NCI-H69 (cell line): ENCODE results near the gene COX10.
"Not testable (repeated sequence)": the region's sequence is repeated elsewhere in the genome, so short reads cannot be mapped to it uniquely, and the experiment has no call there.

Source experiments
- DNase-seq: peaks from one replicate; lab custom pipeline; 2025; lab: John Stamatoyannopoulos, UW

The COX10 gene

GRCh38 chr17:14123619-14124278 is 54.4 kb downstream of the COX10 start:
- no peak for DNase-seq

- no peak for DNase-seq
Measured at GRCh38 chr17:14124854-14125253, 55.5 kb downstream of the COX10 start.

GRCh38 chr17:14125518-14126137 is 56.3 kb downstream of the COX10 start:
- no peak for DNase-seq

- no peak for DNase-seq
Measured at GRCh38 chr17:14133104-14133503, 63.8 kb downstream of the COX10 start.

- DNase-seq = no peak
Measured at GRCh38 chr17:14134456-14134855, 65.2 kb downstream of the COX10 start.

GRCh38 chr17:14135906-14136590 is 66.7 kb downstream of the COX10 start:
- DNase-seq = no peak

- DNase-seq = no peak
Measured at GRCh38 chr17:14138649-14139048, 69.3 kb downstream of the COX10 start.

GRCh38 chr17:14143688-14144087 is 74.4 kb downstream of the COX10 start:
- DNase-seq = peak; percentile 75

GRCh38 chr17:14144508-14144907 is 75.2 kb downstream of the COX10 start:
- no peak for DNase-seq

GRCh38 chr17:14149751-14150150 is 80.4 kb downstream of the COX10 start:
- DNase-seq = no peak

GRCh38 chr17:14150619-14151018 is 81.3 kb downstream of the COX10 start:
- no peak for DNase-seq

GRCh38 chr17:14152721-14153120 is 83.4 kb downstream of the COX10 start:
- no peak for DNase-seq

- no peak for DNase-seq
Measured at GRCh38 chr17:14153374-14153773, 84.1 kb downstream of the COX10 start.

- no peak for DNase-seq
Measured at GRCh38 chr17:14156689-14157088, 87.4 kb downstream of the COX10 start.

- no peak for DNase-seq
Measured at GRCh38 chr17:14157822-14158221, 88.5 kb downstream of the COX10 start.

GRCh38 chr17:14158707-14159106 is 89.4 kb downstream of the COX10 start:
- no peak for DNase-seq

GRCh38 chr17:14161419-14161818 is 92.1 kb downstream of the COX10 start:
- DNase-seq = no peak

GRCh38 chr17:14165616-14166015 is 96.3 kb downstream of the COX10 start:
- no peak for DNase-seq

- DNase-seq = not testable (repeated sequence)
Measured at GRCh38 chr17:14167831-14168230, 98.5 kb downstream of the COX10 start.

GRCh38 chr17:14168582-14168981 is 99.3 kb downstream of the COX10 start:
- no peak for DNase-seq

- DNase-seq = no peak
Measured at GRCh38 chr17:14169287-14169686, 100.0 kb downstream of the COX10 start.

- DNase-seq = no peak
Measured at GRCh38 chr17:14169901-14170300, 100.6 kb downstream of the COX10 start.

- DNase-seq = not testable (repeated sequence)
Measured at GRCh38 chr17:14176989-14177388, 107.7 kb downstream of the COX10 start.
